ENCODE results near the gene CCNH. TPM values are rescaled to one million over a fixed set of nuclear protein-coding genes. Genes with fewer than 3 reads are reported as not detected.

CCNH gene
- 31.1 and 32.6 TPM in 2 replicates for total RNA-seq
- long read RNA-seq, transcript CCNH-201 (9 exons, 1,378 nt) = major isoform, 58 of 88 reads
- long read RNA-seq, transcript CCNH-203 (9 exons, 1,497 nt) = minor isoform, 8 of 88 reads
- long read RNA-seq, partial matches to known transcripts = 4 of 88 reads
- long read RNA-seq, other reads (novel, unspliced or antisense) = 18 of 88 reads

- Mint-ChIP-seq H3K4me3 (ENCODE audit: unreplicated experiment) (peak within 1 kb of the TSS; percentile 88), H3K27me3 (ENCODE audit: unreplicated experiment) (peaks cover 6% of the 10 kb centered on the region), H3K36me3 (ENCODE audit: unreplicated experiment) (peaks cover 10% of the 10 kb centered on the region), H3K9me3 (ENCODE audit: unreplicated experiment) (no peaks in the 10 kb centered on the region), H3K27ac (ENCODE audit: unreplicated experiment) (peak within 1 kb of the TSS; percentile 97), H3K4me1 (ENCODE audit: unreplicated experiment) (peaks cover 23% of the 10 kb centered on the region)
- peak; percentile 98 for DNase-seq (ENCODE audit: extremely low spot score, unreplicated experiment)
- TF ChIP-seq, protein P1, sequence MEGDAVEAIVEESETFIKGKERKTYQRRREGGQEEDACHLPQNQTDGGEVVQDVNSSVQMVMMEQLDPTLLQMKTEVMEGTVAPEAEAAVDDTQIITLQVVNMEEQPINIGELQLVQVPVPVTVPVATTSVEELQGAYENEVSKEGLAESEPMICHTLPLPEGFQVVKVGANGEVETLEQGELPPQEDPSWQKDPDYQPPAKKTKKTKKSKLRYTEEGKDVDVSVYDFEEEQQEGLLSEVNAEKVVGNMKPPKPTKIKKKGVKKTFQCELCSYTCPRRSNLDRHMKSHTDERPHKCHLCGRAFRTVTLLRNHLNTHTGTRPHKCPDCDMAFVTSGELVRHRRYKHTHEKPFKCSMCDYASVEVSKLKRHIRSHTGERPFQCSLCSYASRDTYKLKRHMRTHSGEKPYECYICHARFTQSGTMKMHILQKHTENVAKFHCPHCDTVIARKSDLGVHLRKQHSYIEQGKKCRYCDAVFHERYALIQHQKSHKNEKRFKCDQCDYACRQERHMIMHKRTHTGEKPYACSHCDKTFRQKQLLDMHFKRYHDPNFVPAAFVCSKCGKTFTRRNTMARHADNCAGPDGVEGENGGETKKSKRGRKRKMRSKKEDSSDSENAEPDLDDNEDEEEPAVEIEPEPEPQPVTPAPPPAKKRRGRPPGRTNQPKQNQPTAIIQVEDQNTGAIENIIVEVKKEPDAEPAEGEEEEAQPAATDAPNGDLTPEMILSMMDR (IDR thresholded peaks at IDR 0.05) = no peak
Observed at GRCh38 chr5:87412630-87413342, at the start of gene CCNH. Gene CCNH (minus strand): TSS chr5:87412930. CDS start chr5:87412794, 136 bp downstream.

DNA sequence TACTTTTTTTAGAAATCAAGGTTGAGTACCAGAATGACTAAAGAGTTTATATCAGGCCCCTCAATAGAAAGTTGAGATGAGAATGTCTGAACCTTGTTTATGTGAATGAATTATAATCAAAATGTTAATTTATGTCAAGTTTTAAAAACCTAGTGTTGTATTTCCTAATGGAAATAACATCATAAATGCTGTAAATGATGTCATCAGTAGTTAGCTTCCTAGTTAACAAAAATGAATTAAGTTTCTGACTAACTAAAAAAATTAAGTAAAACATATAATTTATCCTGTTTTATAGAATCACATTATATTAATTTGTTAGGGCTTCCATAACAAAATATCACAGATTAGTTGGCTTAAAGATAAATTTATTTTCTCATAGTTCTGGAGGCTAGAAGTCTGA lies 45.0 kb upstream of the CCNH start:
- Mint-ChIP-seq H3K27ac (ENCODE audit: unreplicated experiment) (no peak overlapping the region), H3K27me3 (ENCODE audit: unreplicated experiment) (peaks cover 16% of the 10 kb centered on the region), H3K4me3 (ENCODE audit: unreplicated experiment) (no peak overlapping the region), H3K4me1 (ENCODE audit: unreplicated experiment) (no peaks in the 10 kb centered on the region), H3K36me3 (ENCODE audit: unreplicated experiment) (no peaks in the 10 kb centered on the region), H3K9me3 (ENCODE audit: unreplicated experiment) (no peaks in the 10 kb centered on the region)
- DNase-seq (ENCODE audit: extremely low spot score, unreplicated experiment) = no peak
- TF ChIP-seq, protein P1 (IDR thresholded peaks at IDR 0.05) = no peak

- Mint-ChIP-seq H3K4me1 (ENCODE audit: unreplicated experiment) (no peaks in the 10 kb centered on the region), H3K36me3 (ENCODE audit: unreplicated experiment) (no peaks in the 10 kb centered on the region), H3K27me3 (ENCODE audit: unreplicated experiment) (peaks cover 36% of the 10 kb centered on the region), H3K9me3 (ENCODE audit: unreplicated experiment) (no peaks in the 10 kb centered on the region), H3K27ac (ENCODE audit: unreplicated experiment) (no peak overlapping the region), H3K4me3 (ENCODE audit: unreplicated experiment) (no peak overlapping the region)
- DNase-seq (ENCODE audit: extremely low spot score, unreplicated experiment) = no peak
- TF ChIP-seq, protein P1 (IDR thresholded peaks at IDR 0.05) = no peak
Observed at GRCh38 chr5:87453801-87454200, 41.1 kb upstream of the CCNH start.

GRCh38 chr5:87452837-87453236 lies 40.1 kb upstream of the CCNH start:
- Mint-ChIP-seq H3K4me3 (ENCODE audit: unreplicated experiment) (no peak overlapping the region), H3K27ac (ENCODE audit: unreplicated experiment) (no peak overlapping the region), H3K9me3 (ENCODE audit: unreplicated experiment) (no peaks in the 10 kb centered on the region), H3K27me3 (ENCODE audit: unreplicated experiment) (peaks cover 38% of the 10 kb centered on the region), H3K36me3 (ENCODE audit: unreplicated experiment) (no peaks in the 10 kb centered on the region), H3K4me1 (ENCODE audit: unreplicated experiment) (no peaks in the 10 kb centered on the region)
- no peak for DNase-seq (ENCODE audit: extremely low spot score, unreplicated experiment)
- TF ChIP-seq, protein P1 (IDR thresholded peaks at IDR 0.05) = no peak

GRCh38 chr5:87442419-87442818 lies 29.7 kb upstream of the CCNH start:
- no peaks in the 10 kb centered on the region for H3K4me1 Mint-ChIP-seq (ENCODE audit: unreplicated experiment)
- H3K9me3 Mint-ChIP-seq (ENCODE audit: unreplicated experiment) = peaks cover 7% of the 10 kb centered on the region
- TF ChIP-seq, protein P1 (IDR thresholded peaks at IDR 0.05) = no peak
- peaks cover 2% of the 10 kb centered on the region for H3K27me3 Mint-ChIP-seq (ENCODE audit: unreplicated experiment)
- no peak for DNase-seq (ENCODE audit: extremely low spot score, unreplicated experiment)
- no peak overlapping the region for H3K4me3 Mint-ChIP-seq (ENCODE audit: unreplicated experiment)
- H3K27ac Mint-ChIP-seq (ENCODE audit: unreplicated experiment) = no peak overlapping the region
- H3K36me3 Mint-ChIP-seq (ENCODE audit: unreplicated experiment) = no peaks in the 10 kb centered on the region

Data from osteocyte (in vitro differentiated cells).